Stimulated activated CD8-positive, alpha-beta memory T cell treated with anti-CD3 and anti-CD28 coated beads, Interleukin-15, amount 100 ng/mL, for 24 hours (primary cell): Measurements from ENCODE around the gene CYP3A5.
"Not testable (repeated sequence)": the region's sequence is repeated elsewhere in the genome, so short reads cannot be mapped to it uniquely, and the experiment has no call there.

Source experiments
- DNase-seq: peaks from one replicate; pipeline ENCODE4 v3.0.0-alpha.2; 2020; ENCODE audit warnings: low read depth

Gene CYP3A5

GRCh38 chr7:99642027-99642426 lies 37.8 kb downstream of the CYP3A5 start:
- DNase-seq: no peak

GRCh38 chr7:99639267-99639666 lies 40.5 kb downstream of the CYP3A5 start:
- no peak for DNase-seq

- DNase-seq: no peak
Observed at GRCh38 chr7:99638731-99639130, 41.1 kb downstream of the CYP3A5 start.

- DNase-seq: not testable (repeated sequence)
Observed at GRCh38 chr7:99637414-99637813, 42.4 kb downstream of the CYP3A5 start.

- DNase-seq: no peak
Observed at GRCh38 chr7:99631295-99632109, 48.3 kb downstream of the CYP3A5 start.

GRCh38 chr7:99629643-99630042 lies 50.2 kb downstream of the CYP3A5 start:
- DNase-seq: no peak

- DNase-seq: no peak
Observed at GRCh38 chr7:99628471-99629465, 51.0 kb downstream of the CYP3A5 start.

GRCh38 chr7:99627513-99627912 lies 52.3 kb downstream of the CYP3A5 start:
- no peak for DNase-seq

GRCh38 chr7:99626661-99627060 lies 53.1 kb downstream of the CYP3A5 start:
- no peak for DNase-seq

- DNase-seq: no peak
Observed at GRCh38 chr7:99625961-99626360, 53.8 kb downstream of the CYP3A5 start.

GRCh38 chr7:99625321-99625720 lies 54.5 kb downstream of the CYP3A5 start:
- no peak for DNase-seq

- DNase-seq: no peak
Observed at GRCh38 chr7:99624484-99624883, 55.3 kb downstream of the CYP3A5 start.

GRCh38 chr7:99623702-99624447 lies 55.9 kb downstream of the CYP3A5 start:
- DNase-seq: no peak

- no peak for DNase-seq
Observed at GRCh38 chr7:99623091-99623693, 56.6 kb downstream of the CYP3A5 start.

- no peak for DNase-seq
Observed at GRCh38 chr7:99622596-99622995, 57.2 kb downstream of the CYP3A5 start.

GRCh38 chr7:99621271-99621670 lies 58.5 kb downstream of the CYP3A5 start:
- no peak for DNase-seq

- no peak for DNase-seq
Observed at GRCh38 chr7:99619571-99620130, 60.1 kb downstream of the CYP3A5 start.

- no peak for DNase-seq
Observed at GRCh38 chr7:99618726-99619125, 61.1 kb downstream of the CYP3A5 start.

GRCh38 chr7:99617192-99617781 lies 62.5 kb downstream of the CYP3A5 start:
- no peak for DNase-seq

- peak; percentile 65 for DNase-seq
Observed at GRCh38 chr7:99616359-99617191, 63.2 kb downstream of the CYP3A5 start, which contains the start of gene ZSCAN25. Gene ZSCAN25, plus strand, starts transcription at chr7:99616946. Its CDS starts 2,661 bp downstream, at chr7:99619607.
